Central memory CD4-positive, alpha-beta T cell (primary cell): ENCODE measurements around the gene PGP.

Experiments used
- DNase-seq: peaks from one replicate; pipeline ENCODE4 v3.0.0; 2022

Gene PGP

DNA sequence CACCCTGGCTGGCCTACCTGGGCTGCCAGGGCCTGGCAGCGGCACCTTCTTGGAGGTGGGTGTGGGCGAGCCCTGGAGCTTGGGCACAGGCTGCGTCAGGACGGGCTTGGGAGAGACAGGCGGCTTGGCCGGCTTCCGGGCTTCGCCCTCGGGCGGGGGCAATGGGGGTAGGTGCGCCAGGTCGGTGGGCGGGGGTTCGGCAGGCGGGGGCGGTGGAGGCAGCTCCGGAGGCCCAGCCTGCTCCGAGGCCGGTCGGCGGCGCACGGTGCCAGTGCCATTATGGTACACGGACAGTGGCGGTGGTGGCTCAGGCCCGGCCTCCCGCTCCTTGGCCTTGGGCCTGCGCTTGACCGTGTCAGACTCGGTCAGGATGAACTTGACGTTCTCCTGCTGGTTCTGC, 35.1 kb downstream of the PGP start:
- no peak for DNase-seq

DNA sequence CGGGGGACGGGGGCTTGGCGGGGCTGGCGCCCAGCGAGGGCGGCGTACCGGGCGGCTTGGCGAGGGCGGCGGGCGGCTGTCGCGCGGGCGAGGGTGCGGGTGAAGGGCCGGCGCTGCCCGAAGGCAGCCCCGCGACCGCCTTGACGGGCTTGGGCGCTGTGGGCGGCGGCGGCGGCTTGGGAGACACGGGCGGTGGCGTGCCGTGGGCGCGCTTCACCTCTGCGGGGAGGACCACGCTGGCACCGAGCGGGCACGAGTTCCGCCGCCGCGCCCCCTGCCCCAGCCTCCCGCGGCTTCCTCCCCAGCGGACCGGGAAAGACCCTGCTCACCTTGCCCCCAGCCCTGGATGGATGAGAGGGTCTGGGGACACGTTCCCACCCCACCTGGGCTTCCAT, 35.5 kb downstream of the PGP start:
- no peak for DNase-seq

DNA sequence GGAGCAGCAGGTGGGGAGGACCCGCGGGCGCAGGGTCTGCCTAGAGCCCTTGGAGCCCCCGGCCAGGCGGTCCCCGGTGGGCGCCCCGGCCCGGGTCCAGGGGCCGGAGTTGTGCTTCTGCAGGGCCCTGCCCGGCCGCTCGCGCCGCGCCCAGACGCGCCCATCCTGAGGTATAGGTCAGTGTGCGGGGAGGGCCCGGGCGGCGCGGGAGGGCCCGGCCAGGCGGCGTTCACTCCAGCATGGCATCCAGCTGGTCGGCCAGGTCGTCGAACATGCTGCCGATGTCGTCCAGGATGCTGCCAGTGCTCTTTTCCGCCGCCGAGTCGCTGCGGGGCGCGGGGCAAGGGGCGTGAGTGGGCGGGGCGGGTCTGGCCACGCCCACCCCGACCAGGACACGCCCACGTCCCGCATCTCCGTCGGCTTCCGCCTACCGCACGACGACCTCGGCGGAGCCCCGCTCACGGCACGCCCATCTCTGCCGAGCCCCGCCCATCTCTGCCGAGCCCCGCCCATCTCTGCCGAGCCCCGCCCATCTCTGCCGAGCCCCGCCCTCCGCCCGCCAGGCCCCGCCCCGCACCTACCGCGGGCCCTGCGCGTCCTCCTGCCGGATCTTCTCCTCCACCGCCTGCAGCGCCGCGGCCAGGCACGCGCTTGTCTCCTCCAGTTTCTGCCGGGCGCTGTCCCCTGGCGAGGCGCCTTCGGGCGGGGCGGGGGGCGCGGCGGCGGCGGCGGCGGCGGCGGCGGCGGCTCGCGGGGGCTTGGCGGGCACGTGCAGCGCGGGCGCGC, 36.1 kb downstream of the PGP start:
- peak; percentile 24 for DNase-seq

DNA sequence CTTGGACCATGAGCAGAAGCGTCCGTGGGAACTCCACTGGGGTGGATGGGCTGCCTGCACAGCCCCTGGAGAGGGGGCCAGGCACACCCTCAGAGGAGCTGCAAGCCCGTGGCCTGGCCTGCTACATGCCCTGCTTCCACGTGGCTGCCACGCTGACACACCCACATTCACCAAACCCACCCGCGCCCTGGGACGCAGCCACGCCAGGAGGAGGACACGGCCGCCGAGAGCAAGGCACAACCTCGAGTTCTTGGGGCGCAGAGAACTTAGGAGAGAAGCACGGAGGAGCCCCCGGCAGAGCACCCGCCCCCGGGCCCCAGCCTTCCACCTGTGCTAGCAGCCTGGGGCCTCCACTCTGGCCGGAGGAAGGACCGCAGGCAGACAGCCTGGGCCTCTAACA, 37.1 kb downstream of the PGP start:
- no peak for DNase-seq

DNA sequence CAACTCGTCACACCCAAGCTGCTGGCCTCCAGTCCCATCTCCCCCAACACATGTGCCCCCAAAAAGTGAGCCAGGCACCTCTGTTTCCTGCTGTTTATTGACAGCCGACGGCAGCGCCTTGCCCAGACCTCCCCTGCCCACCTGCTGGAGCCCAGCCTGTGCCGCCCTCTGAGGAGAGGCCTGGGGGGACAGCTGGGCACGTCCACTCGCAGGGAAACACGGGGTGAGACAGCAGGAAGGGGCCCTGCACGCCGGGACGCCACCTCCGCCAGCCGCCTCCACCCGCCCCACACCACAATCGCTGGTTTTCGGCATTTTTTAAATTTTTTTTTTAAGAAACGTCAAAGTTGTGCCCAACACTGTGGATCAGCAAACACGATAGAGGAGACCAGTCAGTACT, 37.5 kb downstream of the PGP start:
- no peak for DNase-seq

DNA sequence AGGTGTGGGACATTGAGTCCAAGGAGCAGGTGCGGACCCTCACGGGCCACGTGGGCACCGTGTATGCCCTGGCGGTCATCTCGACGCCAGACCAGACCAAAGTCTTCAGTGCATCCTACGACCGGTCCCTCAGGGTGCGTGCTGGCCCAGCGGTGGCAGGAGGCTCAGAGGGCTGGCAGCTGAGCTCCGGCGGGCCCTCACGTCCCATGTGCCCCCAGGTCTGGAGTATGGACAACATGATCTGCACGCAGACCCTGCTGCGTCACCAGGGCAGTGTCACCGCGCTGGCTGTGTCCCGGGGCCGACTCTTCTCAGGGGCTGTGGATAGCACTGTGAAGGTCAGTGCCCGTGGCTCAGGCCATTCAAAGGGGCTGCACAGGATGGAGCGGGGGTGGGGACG, 38.6 kb downstream of the PGP start:
- DNase-seq = no peak

DNA sequence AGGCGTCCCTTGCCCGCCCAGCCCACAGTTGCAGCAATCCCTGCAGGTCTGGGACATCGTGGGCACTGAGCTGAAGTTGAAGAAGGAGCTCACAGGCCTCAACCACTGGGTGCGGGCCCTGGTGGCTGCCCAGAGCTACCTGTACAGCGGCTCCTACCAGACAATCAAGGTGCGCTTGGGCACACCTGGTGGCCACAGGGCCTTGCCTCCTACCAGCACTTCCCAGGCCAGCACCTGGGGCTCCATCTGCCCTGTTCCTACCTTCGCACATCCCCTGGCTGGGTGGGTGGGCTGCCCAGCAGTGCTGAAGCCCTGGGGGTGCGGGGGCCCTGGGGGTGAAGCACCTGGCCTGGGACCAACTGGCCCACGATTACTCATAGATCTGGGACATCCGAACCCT, 39.2 kb downstream of the PGP start:
- no peak for DNase-seq

DNA sequence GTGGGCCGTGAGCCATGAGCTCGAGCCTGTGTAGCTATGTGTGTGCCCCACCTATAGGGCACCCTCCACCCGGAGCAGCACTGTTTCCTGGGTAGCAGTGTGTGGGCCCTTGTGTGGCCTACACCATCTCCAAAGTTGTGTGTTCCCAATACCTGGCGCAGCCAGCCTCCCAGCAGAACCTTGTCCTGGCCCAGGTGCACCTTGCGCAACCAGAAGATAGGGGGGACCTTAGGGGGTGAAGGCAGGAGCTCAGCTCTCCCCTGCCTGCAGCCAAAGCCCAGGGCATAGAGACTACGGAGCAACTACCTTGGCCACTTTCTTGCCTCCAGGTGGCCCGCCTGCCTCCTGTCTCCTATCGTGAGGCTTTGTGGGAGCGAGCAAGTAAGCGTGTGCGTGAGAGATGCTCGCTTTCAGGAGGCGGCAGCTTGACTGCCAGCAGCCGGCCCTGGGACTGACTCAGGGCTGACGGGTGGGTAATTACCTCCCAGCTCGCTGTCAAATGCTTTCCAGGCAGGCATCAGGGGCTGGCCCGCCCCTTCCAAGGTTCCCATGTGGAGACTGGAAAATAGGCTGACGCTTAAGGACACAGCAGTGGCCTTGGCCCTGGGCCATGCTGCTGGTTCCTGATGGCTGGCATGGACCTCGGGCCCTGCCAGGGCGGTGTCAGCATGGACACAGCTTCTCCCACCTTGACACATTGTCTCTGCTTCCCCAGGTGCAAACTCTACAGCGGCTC, 40.1 kb downstream of the PGP start:
- no peak for DNase-seq

DNA sequence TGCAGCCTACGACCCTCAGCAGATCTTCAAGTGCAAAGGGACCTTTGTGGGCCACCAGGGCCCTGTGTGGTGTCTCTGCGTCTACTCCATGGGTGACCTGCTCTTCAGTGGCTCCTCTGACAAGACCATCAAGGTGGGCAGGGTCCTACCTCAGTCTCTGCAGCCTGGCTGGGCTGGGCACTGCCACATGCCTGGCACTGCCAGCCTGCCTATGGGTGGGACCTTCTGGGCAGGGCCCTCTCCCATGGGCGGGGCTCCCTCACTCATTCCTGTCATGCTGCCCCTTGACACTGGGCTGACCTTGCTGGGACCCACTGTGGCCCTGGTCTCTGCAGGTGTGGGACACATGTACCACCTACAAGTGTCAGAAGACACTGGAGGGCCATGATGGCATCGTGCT, 40.7 kb downstream of the PGP start:
- no peak for DNase-seq

DNA sequence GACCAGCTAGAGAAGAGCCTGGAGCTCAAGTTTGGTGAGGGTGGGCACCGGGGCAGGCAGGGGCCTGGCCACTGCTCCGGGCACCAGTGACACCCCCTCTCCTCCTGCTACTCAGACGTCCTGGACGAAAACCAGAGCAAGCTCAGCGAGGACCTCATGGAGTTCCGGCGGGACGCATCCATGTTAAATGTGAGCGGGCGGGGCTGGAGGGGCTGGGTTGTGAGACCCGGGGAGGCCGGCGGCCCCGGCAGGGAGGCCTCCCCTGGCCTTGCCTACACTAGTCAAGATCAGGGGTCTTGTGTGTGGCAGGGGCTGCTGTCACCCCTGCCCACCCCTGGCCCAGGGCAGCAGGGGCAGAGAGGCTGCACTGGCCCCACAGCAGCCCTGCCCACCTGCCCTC, 41.3 kb downstream of the PGP start:
- no peak for DNase-seq

DNA sequence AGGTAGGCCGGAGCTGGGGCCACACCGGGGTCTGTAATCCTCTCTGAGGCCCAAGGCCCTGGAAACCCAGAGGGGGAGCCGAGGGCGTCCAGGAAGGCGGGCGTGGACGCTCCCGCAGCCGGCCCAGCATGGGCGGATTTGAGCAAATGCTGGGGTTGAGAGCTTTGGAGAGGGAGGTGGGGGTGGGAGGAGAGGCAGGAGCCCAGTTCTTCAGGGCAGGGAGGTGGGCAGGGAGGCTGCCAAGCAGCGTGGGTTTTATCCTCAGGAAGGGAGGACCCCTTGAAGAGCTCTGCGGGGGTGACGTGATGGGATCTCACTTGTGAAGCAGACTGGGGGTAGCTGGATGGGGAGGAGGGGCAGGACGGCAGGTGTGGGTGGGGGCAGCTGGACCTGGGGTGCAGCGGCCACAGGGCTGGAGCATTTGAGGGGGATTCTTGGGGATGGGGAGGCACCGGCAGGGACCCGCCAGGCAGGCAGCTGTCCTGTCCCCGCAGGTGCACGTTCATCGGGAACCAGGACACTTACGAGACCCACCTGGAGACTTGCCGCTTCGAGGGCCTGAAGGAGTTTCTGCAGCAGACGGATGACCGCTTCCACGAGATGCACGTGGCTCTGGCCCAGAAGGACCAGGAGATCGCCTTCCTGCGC, 41.8 kb downstream of the PGP start:
- DNase-seq = no peak

DNA sequence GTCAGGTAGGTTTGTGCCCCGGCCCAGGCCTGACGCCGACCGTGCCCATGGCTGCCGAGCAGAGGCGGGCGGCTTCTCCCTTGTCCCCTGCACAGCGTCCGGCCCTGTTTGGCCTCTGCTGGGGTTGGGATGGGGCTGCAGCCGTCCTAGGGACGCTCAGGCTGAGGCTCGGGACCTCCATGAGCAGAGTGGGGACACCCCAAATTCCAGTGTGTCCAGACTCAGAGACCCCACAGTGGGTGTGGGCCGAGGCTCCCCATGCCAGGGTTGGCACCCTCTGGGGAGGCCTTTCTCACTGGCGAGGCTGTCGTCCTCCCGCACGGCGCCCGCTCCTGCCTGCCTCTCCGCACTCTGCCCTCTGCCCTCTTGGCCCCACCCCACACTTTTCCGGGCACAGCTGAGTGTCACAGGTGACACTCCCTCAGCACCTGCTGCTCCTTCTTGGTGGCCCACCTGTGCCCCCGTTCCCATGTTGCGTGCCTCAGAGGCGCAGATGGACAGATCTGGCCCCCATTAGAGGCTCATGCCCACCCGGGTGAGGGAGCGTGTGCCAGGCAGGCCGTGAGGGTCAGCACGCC, 43.0 kb downstream of the PGP start:
- no peak for DNase-seq

DNA sequence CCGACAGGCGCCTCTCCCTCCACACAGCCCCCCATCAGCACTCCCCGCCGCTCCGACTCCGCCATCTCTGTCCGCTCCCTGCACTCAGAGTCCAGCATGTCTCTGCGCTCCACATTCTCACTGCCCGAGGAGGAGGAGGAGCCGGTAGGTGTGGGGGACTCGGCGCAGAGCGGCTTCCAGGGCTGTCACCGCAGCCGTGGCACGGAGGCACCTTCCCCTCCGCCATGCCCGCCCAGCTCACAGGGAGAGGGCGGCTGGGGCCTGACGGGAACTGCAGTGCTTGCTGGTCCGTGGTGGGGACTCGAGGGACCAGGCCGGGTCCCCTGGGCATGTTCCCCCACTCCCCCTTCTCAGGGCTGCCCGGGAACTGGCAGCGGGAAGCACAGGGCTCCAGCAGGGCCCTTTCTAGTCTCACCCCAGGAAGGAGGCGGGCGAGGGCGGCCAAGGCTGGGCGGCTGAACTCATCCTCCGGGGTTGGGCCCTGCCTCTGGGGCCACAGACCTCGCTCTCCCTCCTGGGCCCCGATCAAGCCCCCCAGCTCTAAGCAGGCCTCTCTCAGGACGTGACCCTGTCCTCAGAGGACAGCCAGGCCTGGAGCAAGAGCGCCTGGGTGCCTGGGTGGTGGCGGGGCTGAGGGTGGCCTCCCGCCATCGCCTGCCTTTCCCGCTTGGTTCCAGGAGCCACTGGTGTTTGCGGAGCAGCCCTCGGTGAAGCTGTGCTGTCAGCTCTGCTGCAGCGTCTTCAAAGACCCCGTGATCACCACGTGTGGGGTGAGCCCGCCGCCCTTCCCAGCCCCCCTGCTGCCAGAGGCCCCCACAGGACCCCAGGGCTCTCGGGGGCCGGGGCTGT, 43.8 kb downstream of the PGP start:
- DNase-seq = no peak

DNA sequence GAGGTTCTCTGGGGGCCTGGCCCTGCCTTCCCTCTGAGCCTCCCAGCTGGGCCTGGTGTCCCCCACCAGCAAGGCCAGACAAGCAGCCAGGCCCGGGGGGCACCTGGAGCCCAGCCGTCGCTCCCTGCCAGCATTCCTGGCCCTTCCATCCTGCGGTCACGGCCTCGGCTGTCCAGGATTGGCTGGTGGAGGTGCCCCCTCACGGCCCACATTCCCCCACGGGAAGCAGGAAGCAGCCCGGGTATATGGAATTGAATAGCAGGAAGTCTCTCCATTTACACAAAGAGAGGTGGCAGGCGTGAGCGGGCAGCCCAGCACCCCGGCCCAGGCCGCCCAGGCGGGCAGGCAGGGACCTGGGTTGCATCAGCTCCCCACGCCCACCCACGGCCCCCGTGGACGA, 44.6 kb downstream of the PGP start:
- DNase-seq = no peak

DNA sequence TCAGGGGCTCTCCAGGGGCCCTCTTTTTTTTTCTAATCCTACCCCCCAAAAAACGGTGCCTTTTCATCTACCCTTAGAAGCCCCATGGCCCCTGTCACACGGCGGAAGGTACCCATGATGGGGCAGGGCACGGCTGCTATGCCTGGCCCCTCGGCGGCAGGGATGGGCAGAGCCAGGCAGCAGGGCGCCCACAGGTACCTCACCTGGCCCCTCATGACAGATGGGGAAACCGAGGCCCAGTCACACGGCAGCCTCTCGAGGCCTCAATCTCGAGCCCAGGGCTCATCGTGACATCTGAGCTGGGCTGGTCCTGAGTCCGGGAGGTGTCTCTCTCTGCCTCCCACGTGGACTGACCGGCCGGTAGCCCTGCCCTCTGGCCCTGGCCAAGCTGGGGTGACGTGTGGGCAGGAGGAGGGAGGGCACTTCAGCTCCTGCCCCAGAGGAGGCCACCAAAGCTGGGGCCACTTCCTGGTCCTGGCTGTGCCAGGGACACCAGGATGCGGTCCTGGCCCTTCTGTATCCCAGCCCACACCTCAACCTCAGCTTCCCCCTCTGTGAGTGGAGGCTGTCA, 47.5 kb downstream of the PGP start:
- no peak for DNase-seq

DNA sequence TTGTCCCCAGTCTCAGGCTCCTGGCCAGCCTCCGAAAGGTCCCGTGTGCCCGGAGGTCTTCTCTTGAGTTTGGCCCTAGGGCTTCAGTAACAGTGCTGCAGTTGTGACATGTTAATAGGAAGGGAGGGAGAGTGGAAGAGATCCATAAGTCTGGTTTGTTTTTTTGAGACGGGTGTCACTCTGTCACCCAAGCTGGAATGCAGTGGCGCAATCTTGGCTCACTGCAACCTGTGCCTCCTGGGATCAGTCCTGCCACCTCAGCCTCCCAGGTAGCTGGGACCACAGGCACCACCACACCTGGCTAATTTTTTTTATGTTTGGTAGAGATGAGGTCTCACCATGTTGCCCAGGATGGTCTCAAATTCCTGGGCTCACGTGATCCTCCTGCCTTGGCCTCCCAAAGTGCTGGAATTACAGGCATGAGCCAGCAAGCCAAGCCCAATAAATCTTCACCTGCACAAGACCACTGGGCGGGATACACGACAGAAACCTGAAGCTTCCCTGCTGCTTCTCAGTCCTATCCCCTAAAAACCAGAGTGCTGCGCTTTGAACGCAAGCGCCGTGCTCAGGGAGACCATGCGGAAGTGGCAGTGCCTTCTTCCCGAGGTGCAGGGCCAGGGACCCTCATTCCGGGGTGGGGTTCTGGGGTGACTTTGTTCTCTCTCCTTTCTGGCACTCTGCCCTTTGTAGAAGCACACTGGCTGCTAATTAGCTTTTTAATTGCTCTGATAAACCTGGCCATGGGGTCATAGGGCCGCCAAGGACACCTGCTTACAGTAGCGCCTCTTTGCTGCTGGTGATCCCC, 48.2 kb downstream of the PGP start:
- no peak for DNase-seq

DNA sequence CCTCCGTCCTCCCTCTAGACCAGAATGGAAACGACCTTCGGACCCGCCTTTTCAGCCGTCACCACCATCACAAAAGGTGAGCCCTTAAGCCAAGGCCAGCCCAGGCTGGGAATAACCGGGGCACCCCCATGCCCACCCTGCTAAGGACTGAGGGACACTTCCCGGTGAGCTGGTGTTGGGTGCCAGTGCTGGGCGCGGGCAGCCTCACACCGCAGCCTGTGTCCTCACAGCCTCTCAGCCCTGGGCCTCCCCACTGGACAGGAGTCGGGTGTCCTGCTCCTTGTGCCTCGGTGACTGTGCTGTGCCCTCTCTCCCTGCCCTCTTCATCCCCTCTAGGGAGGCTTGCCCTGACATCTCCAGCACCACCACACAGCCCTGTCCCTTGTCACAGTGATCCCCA, 48.8 kb downstream of the PGP start:
- DNase-seq = no peak

DNA sequence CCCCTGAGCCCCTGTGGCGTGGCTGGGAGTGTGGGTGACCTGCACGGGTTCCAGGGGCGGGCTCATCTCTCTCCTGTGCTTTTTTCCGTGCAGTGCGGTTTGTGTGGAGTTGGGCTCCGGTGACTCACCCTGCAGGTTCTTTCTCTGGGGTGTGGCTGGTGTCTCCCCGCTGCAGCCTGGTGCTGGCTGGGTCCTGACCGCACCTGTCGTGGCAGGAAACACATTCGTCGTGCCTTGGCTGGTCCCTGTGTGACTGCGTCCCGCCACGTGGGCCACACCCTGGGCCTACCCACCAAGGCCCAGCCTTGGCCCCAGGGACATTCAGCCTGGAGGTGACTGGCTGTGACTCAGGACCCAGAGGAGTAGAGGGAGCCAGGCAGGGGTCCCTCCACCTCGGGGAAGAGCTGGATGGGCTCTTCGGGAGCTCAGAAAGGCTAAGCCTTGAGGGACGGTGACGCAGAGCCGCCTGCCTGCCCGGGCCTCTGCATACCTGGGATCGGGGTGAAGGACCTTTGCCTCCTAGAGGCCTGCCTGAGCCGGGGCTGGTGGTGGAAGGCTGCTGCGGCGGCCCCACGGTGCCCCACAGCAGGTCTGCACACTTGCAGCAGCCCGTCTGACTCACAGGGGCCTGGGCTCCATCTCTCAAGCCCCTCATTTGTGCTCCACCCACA, 51.3 kb downstream of the PGP start:
- peak; percentile 50 for DNase-seq

DNA sequence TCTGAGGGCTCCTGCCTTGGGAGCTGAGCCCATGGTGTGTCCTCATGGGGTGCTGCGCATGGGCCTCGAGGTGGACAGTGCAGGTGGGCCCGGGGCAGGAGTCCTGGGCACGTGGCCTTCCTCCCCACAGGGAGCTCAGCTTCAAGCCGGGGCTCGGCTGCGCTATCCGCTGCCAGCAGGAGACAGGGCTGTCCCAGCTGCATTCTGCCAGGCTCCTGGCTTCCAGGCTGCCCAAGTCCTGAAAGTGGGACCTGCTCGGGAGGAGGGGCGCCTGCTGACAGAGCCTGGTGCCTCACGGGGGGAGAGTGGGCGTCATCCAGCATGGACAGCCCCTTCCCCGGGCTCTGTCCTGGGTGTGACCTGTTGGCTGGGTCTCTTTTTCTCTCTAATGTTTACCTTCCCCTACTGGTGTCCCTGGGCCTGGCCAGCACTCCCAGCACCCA, 51.9 kb downstream of the PGP start:
- no peak for DNase-seq

DNA sequence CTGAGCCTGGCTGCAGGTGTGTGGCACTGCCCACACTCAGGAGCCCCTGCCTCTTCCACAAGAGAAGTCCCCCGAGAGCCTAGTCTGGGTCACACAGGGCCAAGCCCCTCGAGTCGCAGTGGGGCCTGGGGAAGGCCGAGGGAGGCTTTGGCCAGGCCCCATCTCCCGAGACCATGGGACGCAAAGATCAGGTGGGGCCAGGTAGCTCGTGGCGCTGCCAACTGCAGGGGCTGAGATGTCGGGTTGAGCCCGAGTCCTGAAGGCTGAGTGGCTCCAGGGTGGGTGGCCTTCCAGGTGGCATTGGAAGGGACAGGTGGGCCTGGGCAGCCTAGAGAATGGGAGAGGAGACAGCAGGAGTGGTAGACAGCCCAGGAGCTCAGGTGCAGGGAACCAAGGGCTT, 52.7 kb downstream of the PGP start:
- DNase-seq = no peak
